CD4-positive, alpha-beta T cell treated with Interleukin-21 for 1 hour (primary cell): ENCODE results near the gene CACYBP.
A peak's percentile ranks its signal among the peaks of the same experiment; 100 is the strongest.

ENCODE experiments used
- DNase-seq: peaks from one replicate; pipeline ENCODE4 v3.0.0-alpha.2; 2020

Gene CACYBP

GRCh38 chr1:174975764-174976163, 24.0 kb upstream of the CACYBP start:
- DNase-seq, result no peak

- no peak for DNase-seq
Measured at GRCh38 chr1:174976436-174977108, 23.2 kb upstream of the CACYBP start.

GRCh38 chr1:174982971-174983689, 16.6 kb upstream of the CACYBP start:
- peak; percentile 74 for DNase-seq

- no peak for DNase-seq
Measured at GRCh38 chr1:174984952-174985351, 14.8 kb upstream of the CACYBP start.

- no peak for DNase-seq
Measured at GRCh38 chr1:174988539-174988938, 11.2 kb upstream of the CACYBP start.

GRCh38 chr1:174988986-174989385, 10.8 kb upstream of the CACYBP start:
- no peak for DNase-seq

GRCh38 chr1:174989536-174990220, 10.1 kb upstream of the CACYBP start:
- no peak for DNase-seq

- DNase-seq, result peak; percentile 58
Measured at GRCh38 chr1:174990382-174990999, 9.3 kb upstream of the CACYBP start.

- no peak for DNase-seq
Measured at GRCh38 chr1:174991473-174991872, 8.3 kb upstream of the CACYBP start.

GRCh38 chr1:174995121-174995520, 4.6 kb upstream of the CACYBP start:
- DNase-seq, result no peak

- DNase-seq, result no peak
Measured at GRCh38 chr1:174995916-174996315, 3.8 kb upstream of the CACYBP start.

- no peak for DNase-seq
Measured at GRCh38 chr1:174996476-174996875, 3.3 kb upstream of the CACYBP start.

- no peak for DNase-seq
Measured at GRCh38 chr1:174997041-174997440, 2.7 kb upstream of the CACYBP start.

- DNase-seq, result peak; percentile 84
Measured at GRCh38 chr1:174998569-174999215, 1.1 kb upstream of the CACYBP start.

- DNase-seq, result peak; percentile 99
Measured at GRCh38 chr1:174999216-174999935, 371 bp upstream of the CACYBP start.

GRCh38 chr1:175000697-175001187, 995 bp downstream of the CACYBP start:
- no peak for DNase-seq

- DNase-seq, result no peak
Measured at GRCh38 chr1:175002910-175003517, 3.3 kb downstream of the CACYBP start.

- DNase-seq, result no peak
Measured at GRCh38 chr1:175003521-175003920, 3.8 kb downstream of the CACYBP start.

- no peak for DNase-seq
Measured at GRCh38 chr1:175005085-175005783, 5.5 kb downstream of the CACYBP start.

GRCh38 chr1:175009532-175009931, 9.8 kb downstream of the CACYBP start:
- no peak for DNase-seq

- DNase-seq, result no peak
Measured at GRCh38 chr1:175013445-175013844, 13.7 kb downstream of the CACYBP start.
